GM20431 (cell line): ENCODE data around the gene GPR63.

Experiments
- in situ Hi-C: fragments of 300-500 bp; cut with MseI, MboI; formaldehyde crosslinking; loops from one replicate; pipeline ENCODE4 v1.15.0; 2020; ENCODE audit warnings: low sequenced_read_pairs; ENCODE audit not compliant: unreplicated experiment

Gene GPR63

GRCh38 chr6:96766769-96767168 is 70.5 kb downstream of the GPR63 start:
- in situ Hi-C loops: no loop called here

DNA sequence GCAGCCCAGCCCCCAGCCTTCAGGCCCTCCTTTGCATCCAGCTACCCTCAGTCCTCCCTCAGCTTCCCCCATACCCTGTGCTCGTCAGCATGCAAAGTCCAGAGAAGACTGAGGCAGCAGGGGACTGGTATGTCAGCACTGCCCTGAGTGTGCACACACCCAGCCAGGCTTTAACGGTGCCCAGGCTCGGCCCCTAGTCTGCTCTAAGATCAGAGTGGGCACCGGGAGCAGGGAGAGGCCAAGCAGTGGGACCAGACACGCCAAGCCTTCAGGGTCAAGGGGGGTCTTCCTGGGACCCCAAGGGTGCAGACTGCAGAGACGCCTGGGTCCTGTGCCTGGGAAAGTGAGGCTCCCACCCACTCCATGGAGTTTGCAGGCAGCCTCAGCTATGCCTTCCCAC is 74.7 kb downstream of the GPR63 start:
- in situ Hi-C loops: no loop called here

DNA sequence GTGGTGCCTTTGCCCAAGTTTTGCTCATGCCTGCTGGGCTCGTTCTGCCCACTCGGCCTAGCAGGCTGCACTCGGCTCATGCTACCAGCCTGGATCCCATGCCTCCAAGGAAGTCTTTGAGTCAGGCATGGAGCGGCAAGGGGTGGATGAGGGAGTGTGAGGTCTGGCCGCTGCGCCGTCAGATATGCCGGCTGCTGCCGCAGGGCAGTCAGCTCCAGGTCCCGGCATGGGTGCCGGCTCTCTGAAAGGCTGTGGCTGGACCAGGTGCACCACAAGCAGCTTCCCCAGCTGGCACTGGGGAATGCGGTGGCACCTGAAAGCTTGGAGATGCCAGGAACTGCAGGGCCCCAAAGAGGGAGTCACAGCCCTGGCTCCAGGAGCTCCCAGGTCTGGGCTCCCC is 75.5 kb downstream of the GPR63 start:
- in situ Hi-C loops: no loop called here

DNA sequence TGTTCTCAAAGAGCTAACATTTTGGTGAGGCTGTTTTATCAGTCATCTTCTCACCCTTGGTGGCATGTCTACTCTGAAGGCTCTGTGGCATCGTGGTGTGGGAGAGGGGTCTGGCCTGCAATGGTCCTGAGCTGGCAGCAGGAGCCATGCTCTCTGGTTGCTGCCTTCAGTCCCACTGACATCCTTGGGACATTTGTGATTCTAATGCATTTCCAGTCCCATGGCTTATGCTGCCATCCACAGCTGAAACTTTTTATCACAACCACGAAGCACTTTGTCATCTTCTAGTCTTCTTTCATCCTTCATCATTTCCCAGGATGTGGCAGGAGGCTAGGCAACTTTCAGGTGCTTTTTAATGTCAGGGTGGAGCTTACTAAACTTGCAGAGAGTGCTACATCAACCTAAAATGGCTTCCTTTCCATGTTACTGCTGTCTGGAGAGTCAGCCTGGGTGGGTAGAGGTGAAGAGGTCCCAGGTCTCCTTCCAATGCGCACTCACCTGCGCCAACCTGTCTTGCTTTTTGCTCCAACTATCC is 77.1 kb downstream of the GPR63 start:
- in situ Hi-C loops: no loop called here

DNA sequence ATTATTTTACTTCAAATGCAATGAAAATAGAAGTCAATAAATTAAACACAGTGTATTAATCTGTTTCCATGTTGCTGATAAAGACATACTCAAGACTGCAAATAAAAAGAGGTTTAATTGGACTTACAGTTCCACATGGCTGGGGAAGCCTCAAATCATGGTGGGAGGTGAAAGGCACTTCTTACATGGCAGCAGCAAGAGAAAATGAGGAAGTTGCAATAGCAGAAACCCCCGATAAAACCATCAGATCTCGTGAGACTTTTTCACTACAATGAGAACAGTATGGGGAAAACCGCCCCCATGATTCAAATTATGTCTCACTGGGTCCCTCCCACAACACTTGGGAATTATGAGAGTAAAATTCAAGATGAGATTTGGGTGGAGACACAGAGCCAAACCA is 82.2 kb downstream of the GPR63 start:
- in situ Hi-C loops: no loop called here

DNA sequence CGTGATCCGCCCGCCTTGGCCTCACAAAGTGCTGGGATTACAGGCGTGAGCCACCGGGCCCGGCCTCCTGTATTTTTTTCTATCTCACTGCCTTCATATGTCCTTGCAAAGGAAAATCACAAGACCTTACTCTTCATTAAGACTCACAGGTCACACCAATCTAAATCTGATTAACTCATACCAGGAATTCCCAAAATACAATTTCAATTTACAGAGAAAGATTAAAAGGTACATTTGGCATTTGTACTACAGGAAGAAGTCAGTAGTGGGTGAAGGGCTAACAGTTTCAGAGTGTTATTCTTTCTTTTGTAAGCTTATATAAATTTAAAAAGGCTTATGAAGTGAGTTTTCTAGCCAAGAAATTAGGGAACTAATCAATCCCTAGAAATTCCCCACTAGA is 87.4 kb downstream of the GPR63 start:
- in situ Hi-C loops: no loop called here
